Kidney capillary endothelial cell (primary cell): ENCODE data around the gene EIF3I.

ENCODE experiments used
- DNase-seq: peaks from one replicate; pipeline ENCODE4 v3.0.0-alpha.2; 2018; ENCODE audit warnings: low spot score

Gene EIF3I

GRCh38 chr1:32221980-32222755, at the start of gene EIF3I, which contains the start of gene TMEM234:
Gene EIF3I, plus strand, starts transcription at chr1:32222407. Its CDS starts 35 bp downstream, at chr1:32222442.
Gene TMEM234, minus strand, starts transcription at chr1:32222353. Its CDS starts 31 bp downstream, at chr1:32222322.
- DNase-seq: peak; percentile 89

- DNase-seq: peak; percentile 53
Measured at GRCh38 chr1:32172621-32173245, 49.5 kb upstream of the EIF3I start.

GRCh38 chr1:32178380-32179192, 43.6 kb upstream of the EIF3I start:
- DNase-seq: no peak

GRCh38 chr1:32179193-32179442, 43.1 kb upstream of the EIF3I start:
- DNase-seq: no peak

- DNase-seq: peak; percentile 85
Measured at GRCh38 chr1:32179443-32180185, 42.6 kb upstream of the EIF3I start, which contains the start of gene TXLNA. Gene TXLNA, plus strand, starts transcription at chr1:32179675. Its CDS starts 671 bp downstream, at chr1:32180346.

- peak; percentile 36 for DNase-seq
Measured at GRCh38 chr1:32180186-32181060, 41.8 kb upstream of the EIF3I start.

GRCh38 chr1:32181065-32181464, 41.1 kb upstream of the EIF3I start:
- DNase-seq: no peak

- no peak for DNase-seq
Measured at GRCh38 chr1:32181563-32181962, 40.6 kb upstream of the EIF3I start.

GRCh38 chr1:32182060-32182459, 40.1 kb upstream of the EIF3I start:
- DNase-seq: no peak

GRCh38 chr1:32184650-32185049, 37.6 kb upstream of the EIF3I start:
- DNase-seq: no peak

GRCh38 chr1:32186077-32186476, 36.1 kb upstream of the EIF3I start:
- DNase-seq: no peak

- DNase-seq: no peak
Measured at GRCh38 chr1:32186491-32186890, 35.7 kb upstream of the EIF3I start.

GRCh38 chr1:32187850-32188249, 34.4 kb upstream of the EIF3I start:
- DNase-seq: no peak

- no peak for DNase-seq
Measured at GRCh38 chr1:32192220-32192948, 29.8 kb upstream of the EIF3I start.

- no peak for DNase-seq
Measured at GRCh38 chr1:32194984-32195383, 27.2 kb upstream of the EIF3I start.

GRCh38 chr1:32195531-32195930, 26.7 kb upstream of the EIF3I start:
- DNase-seq: no peak

GRCh38 chr1:32195972-32196823, 26.0 kb upstream of the EIF3I start:
- DNase-seq: no peak

GRCh38 chr1:32197074-32197473, 25.1 kb upstream of the EIF3I start:
- DNase-seq: no peak

- DNase-seq: no peak
Measured at GRCh38 chr1:32197837-32198236, 24.4 kb upstream of the EIF3I start.
